GM13976 (cell line): ENCODE results near the gene CAPN11.

Source experiments
- DNase-seq: peaks from one replicate; pipeline ENCODE4 v3.0.0; 2012; ENCODE audit warnings: low spot score
- CTCF ChIP-seq: IDR thresholded peaks from 2 replicates; pipeline ENCODE4 v1.5.1; 2012; ENCODE audit warnings: borderline replicate concordance, mild to moderate bottlenecking; ENCODE audit not compliant: insufficient read depth; ENCODE audit errors: extremely low read depth, missing control alignments, control extremely low read depth
- in situ Hi-C: fragments of 300-500 bp; cut with MboI; formaldehyde crosslinking; loops from one replicate; pipeline ENCODE4 v1.12.0; 2022; ENCODE audit warnings: low sequenced_read_pairs, mixed read lengths, inconsistent platforms; ENCODE audit not compliant: unreplicated experiment

Gene CAPN11

GRCh38 chr6:44166591-44167184, 8.1 kb downstream of the CAPN11 start:
- in situ Hi-C loops = no loop called here
- no peak for TF ChIP-seq CTCF
- DNase-seq = no peak

DNA sequence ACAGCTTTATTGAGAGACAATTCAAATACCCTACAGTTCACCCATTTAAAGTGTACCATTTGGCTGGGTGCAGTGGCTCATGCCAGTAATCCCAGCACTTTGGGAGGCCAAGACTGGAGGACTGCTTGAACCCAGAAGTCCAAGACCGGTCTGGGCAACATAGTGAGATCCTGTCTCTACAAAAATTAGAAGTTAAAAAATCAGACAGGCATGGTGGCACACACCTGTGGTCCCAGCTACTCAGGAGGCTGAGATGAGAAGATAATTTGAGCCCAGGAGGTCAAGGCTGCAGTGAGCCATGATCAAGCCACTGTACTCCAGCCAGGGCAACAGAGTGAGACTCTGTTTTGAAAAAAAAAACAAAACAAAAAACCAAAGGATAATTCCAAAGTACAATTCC, 8.9 kb downstream of the CAPN11 start:
- DNase-seq = no peak
- TF ChIP-seq CTCF = no peak
- in situ Hi-C loops = no loop called here

DNA sequence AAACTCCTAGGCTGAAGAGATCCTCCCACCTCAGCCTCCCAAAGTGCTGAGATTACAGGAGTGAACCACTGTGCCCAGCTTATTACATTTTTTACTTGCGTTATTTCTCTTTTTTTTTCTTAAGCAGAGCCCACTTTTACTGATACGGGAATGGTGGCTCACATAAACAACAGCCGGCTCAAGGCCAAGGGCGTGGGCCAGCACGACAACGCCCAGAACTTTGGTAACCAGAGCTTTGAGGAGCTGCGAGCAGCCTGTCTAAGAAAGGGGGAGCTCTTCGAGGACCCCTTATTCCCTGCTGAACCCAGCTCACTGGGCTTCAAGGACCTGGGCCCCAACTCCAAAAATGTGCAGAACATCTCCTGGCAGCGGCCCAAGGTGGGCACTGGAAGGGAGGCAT, 10.5 kb downstream of the CAPN11 start:
- TF ChIP-seq CTCF = no peak
- in situ Hi-C loops = no loop called here

GRCh38 chr6:44169886-44170570, 11.4 kb downstream of the CAPN11 start:
- TF ChIP-seq CTCF = no peak
- in situ Hi-C loops = loop anchor here (5.0 kb wide), 1 partner anchor 62 kb away; no protein-coding TSS in a partner anchor
- DNase-seq = no peak

More for the DNA sequence above, 10.5 kb downstream of the CAPN11 start:
- no peak for DNase-seq

DNA sequence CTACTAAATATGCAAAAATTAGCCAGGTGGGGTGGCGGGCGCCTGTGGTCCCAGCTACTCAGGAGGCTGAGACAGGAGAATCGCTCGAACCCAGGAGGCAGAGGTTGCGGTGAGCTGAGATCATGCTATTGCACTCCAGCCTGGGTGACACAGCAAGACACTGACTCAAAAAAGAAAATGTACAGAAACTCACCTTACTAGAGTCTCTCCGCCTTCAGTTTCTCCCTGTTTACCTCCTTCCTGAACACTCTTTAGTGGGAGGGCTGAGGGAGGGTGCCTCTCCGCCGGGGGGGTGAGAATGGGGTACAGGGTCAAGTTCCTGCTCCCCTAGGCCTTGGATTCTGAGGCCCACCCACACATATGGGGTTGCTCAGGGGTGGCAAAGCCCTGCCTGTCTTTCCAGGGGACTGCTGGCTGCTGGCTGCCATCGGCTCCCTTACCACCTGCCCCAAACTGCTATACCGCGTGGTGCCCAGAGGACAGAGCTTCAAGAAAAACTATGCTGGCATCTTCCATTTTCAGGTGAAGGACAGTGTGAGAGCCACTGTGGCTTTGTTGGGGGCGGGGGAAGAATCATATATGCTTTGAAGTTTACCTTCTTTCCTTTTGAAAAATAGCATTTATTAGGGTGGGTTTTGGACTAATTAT, 13.4 kb downstream of the CAPN11 start:
- no peak for TF ChIP-seq CTCF
- in situ Hi-C loops = loop anchor here (5.0 kb wide), 1 partner anchor 60 kb away; no protein-coding TSS in a partner anchor
- no peak for DNase-seq

DNA sequence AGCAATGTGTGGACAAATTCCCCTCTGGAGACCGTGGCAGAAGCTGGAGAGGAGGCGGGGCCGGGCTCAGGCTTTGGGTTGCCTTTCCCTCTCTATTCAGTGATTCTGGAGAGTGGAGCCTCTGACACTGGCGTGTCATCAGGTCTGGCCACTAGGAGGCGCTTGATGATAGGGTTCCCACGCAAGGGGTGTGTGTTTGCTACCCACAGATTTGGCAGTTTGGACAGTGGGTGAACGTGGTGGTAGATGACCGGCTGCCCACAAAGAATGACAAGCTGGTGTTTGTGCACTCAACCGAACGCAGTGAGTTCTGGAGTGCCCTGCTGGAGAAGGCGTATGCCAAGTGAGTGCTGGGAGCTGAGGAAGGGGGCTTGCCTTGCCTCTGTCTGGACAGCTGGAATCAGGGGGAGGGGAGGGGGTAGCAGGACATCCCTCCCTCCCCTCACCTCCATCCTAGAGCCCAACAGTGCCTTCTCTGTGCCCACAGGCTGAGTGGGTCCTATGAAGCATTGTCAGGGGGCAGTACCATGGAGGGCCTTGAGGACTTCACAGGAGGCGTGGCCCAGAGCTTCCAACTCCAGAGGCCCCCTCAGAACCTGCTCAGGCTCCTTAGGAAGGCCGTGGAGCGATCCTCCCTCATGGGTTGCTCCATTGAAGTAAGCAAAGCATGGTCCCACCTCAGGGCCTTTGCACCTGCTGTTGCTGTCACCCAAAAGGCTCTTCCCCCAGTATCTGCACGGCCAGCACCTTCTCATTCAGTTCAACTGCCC, 14.3 kb downstream of the CAPN11 start:
- TF ChIP-seq CTCF = peak; percentile 89
- DNase-seq = peak; percentile 90
- in situ Hi-C loops = loop anchor here (5.0 kb wide), 1 partner anchor 59 kb away; no protein-coding TSS in a partner anchor
